NT2/D1 (cell line): ENCODE data around the gene TMEM63C.

Source experiments
- YY1 ChIP-seq: IDR thresholded peaks from 2 replicates; pipeline ENCODE4 v1.6.1; 2011; ENCODE audit not compliant: insufficient read length, insufficient read depth
- ZNF274 ChIP-seq: IDR thresholded peaks from 2 replicates; pipeline ENCODE4 v1.6.1; 2011; ENCODE audit warnings: mild to moderate bottlenecking, low read depth, low read length

GRCh38 chr14:77256694-77257093 lies 75.1 kb downstream of the TMEM63C start:
- no peak for TF ChIP-seq ZNF274
- no peak for TF ChIP-seq YY1
